GM19099 (cell line): ENCODE results near the gene KCND3.

Source experiments
- POLR2A ChIP-seq: IDR thresholded peaks from 3 replicates; pipeline ENCODE4 v1.6.1; 2011; ENCODE audit warnings: low read depth; ENCODE audit not compliant: insufficient read length; ENCODE audit errors: extremely low read depth

The KCND3 gene

GRCh38 chr1:111921948-111922347, 67.5 kb downstream of the KCND3 start:
- TF ChIP-seq POLR2A = no peak

DNA sequence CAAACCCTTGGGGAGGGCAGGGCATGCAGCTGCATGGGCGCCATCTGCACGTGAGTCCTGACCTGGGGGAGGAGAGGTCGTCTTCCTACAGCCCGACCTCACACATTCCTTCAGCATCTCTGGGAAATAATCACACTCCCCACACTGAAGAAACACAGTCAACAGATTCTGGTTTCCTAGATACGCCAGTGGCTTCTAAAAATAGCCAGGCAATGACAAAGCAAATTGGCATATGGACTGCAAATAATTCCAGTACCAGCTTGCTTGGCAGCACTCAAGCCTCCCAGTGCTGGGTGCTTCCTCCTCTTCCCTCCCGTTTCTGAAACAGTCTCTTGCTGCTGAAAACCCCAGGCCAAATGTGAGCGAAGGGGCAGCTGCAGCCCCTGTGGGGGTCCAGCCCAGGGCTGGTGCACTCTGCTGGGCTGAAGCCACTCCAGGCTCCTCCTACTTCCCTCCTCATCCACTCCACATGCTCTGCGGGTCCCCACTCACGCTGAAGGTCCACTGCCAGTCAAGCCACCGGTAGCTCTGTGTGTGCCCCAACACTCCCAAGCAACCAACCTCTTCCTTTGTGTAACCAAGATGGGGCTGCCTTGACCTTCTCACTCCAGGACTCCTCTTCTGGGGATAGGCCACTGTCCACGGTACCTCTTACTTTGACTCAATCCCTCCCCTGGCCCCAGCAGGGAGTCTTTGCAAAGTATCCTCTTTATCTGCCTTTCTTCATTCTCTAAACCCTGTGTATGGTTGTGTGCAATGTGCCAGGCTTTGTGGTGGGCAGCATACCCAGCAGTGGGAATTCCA, 69.0 kb downstream of the KCND3 start:
- TF ChIP-seq POLR2A = no peak

GRCh38 chr1:111911776-111912515, 77.5 kb downstream of the KCND3 start:
- no peak for TF ChIP-seq POLR2A

DNA sequence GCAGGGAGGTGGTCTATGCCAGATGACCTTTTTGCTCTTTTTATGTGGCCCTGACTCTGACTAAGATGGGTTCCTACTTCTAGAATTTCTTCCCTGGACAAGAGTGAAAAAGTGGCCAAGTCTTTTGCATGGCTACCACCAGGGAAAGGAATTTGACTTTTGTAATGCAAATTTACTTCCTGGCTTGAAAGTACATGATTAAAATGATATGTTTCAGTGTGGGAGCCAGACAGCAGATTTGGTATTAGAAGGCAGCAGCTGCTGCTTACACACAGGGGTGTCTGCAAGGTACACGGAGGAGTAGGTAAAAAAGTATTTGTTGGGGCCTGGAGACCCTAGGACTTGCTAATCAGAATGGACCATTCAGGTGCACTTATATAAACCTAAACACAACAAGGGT, 78.4 kb downstream of the KCND3 start:
- TF ChIP-seq POLR2A = no peak

GRCh38 chr1:111909030-111909429, 80.4 kb downstream of the KCND3 start:
- no peak for TF ChIP-seq POLR2A

- TF ChIP-seq POLR2A = no peak
Observed at GRCh38 chr1:111908011-111908621, 81.4 kb downstream of the KCND3 start.

DNA sequence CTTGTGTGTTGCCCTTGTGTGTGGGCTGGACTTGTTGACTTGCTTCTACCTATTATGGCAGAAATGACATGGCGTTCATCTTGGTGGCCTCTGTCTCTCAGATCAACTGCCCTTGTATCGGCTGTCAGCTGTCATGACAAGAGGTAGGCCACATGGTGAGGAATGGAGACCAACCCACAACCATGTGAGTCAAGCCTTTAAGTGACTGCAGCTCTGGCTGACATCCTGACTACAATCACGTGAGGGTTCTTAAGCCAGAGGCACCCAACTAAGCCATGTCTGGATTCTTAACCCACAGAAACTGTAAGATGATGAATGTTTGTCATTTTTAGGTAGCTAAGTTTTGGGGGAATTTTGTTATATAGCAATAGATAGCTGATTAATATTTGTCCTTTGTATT, 82.1 kb downstream of the KCND3 start:
- no peak for TF ChIP-seq POLR2A

DNA sequence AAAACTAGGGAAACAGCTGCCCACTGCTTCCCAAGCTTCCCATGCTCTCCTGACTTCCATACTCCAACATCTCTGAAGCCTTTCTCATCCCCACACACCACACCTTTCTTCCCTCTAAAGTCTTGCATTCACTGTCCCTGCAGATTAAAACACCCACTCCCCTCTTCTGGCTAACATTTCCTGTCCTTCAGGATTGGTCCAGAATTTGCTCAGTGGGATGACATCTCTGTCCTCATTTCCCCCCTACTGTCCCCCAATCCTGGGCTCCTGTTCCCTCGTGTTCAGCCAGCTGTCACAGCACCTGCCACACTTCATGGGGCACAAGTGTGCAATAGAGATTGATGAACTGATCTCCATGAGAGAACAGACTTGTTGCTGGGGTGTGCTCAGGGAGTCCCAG, 82.7 kb downstream of the KCND3 start:
- no peak for TF ChIP-seq POLR2A

- TF ChIP-seq POLR2A = no peak
Observed at GRCh38 chr1:111906111-111906510, 83.4 kb downstream of the KCND3 start.

GRCh38 chr1:111904478-111905218, 84.8 kb downstream of the KCND3 start:
- no peak for TF ChIP-seq POLR2A

- no peak for TF ChIP-seq POLR2A
Observed at GRCh38 chr1:111903871-111904449, 85.5 kb downstream of the KCND3 start.

GRCh38 chr1:111903148-111903870, 86.2 kb downstream of the KCND3 start:
- no peak for TF ChIP-seq POLR2A

DNA sequence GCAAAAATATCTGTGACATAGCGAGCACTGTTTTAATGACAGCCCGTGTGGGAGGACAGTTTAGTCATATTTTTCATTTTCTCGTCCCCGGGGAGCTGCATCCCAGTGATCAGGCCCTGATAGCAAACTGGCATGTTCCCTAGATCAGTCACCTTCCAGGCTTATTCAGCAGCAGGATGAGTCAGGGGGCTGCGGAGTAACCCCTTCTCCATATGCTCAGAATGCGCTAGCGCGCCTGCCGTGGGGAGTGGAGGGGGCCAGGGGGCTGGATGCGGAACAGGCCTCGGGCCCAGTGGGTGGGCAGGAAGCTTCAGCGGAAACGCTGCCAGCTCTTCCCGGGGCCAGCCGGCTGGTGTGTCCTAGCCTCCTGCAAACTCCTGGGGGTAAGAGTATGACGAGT, 94.0 kb downstream of the KCND3 start:
- no peak for TF ChIP-seq POLR2A

DNA sequence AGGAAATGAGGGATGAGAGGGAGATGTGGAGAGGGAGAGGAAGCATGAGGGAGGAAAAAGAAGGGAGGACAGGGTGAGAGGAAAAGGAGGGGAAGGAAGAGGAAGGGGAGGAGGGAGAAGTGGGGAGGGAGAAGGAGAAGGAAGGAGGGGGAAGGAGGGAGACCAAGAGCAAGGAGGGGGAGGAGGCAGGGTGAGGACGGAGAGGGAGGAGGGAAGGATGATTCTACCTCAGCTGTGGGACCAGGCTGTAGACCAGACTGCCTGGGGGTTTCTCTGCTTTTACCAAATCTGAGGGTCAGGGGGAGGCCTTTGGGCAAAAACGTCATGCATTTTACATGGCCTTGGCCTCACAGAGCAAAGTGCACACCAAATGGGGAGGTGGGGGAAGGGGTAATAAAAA, 94.5 kb downstream of the KCND3 start:
- no peak for TF ChIP-seq POLR2A
